ENCODE data around the gene LEKR1. TPM values are rescaled to one million over a fixed set of nuclear protein-coding genes. Genes with fewer than 3 reads are reported as not detected.

Gene LEKR1
- total RNA-seq, 2 experiments from 2014 or later, result 0.16 TPM; not detected in 1

- no TSS peak for BruUV-seq (replicated peaks)
- Histone ChIP-seq H3K4me1 (ENCODE audit: insufficient read depth, low read length, poor library complexity, severe bottlenecking) (peaks cover 21% of the 10 kb centered on the region), H2AFZ (ENCODE audit: low read length) (peak overlapping the region; percentile 82), H3K9me2 (ENCODE audit: insufficient read depth, low read length) (no peaks in the 10 kb centered on the region), H3K4me3 (ENCODE audit: low read depth, low read length, poor library complexity, severe bottlenecking) (peak overlapping the region; percentile 30), H3K9me3 (ENCODE audit: low read length) (no peaks in the 10 kb centered on the region), H4K20me1 (ENCODE audit: insufficient read depth, low read length) (no peaks in the 10 kb centered on the region), H3K27ac (ENCODE audit: low read depth, low read length, poor library complexity, severe bottlenecking) (peak overlapping the region; percentile 60), H3K4me2 (ENCODE audit: low read length) (peak overlapping the region; percentile 70), H3K36me3 (ENCODE audit: insufficient read depth, low read length) (no peaks in the 10 kb centered on the region), H3K79me2 (ENCODE audit: insufficient read depth, low read depth, low read length) (no peaks in the 10 kb centered on the region)
- TF ChIP-seq EZH2phosphoT487 (IDR thresholded peaks at IDR 0.05; ENCODE audit: borderline replicate concordance, low read depth, low read length), result no peak
- TF ChIP-seq CTCF (conservative IDR thresholded peaks at IDR 0.05; ENCODE audit: low read length), result no peak
- DNase-seq (ENCODE audit: low spot score), result peak; percentile 85
- ChIA-PET POLR2A (interaction anchor here (0.7 to 1.7 kb wide), 10 partner anchors 10 to 303 kb away, joined by 3 to 10 read pairs (median 4); no protein-coding TSS in a partner anchor), CTCF (ENCODE audit: unreplicated experiment) (no interaction called here)
- intact Hi-C loops (cut with micrococcal nuclease; ENCODE audit: unreplicated experiment), result loop anchor here (2.0 to 5.0 kb wide), 4 partner anchors 104 to 306 kb away; partner anchors contain the start of gene TIPARP
These were observed 152.4 kb downstream of the LEKR1 start for GRCh38 chr3:156978481-156978961.

- Histone ChIP-seq H3K79me2 (ENCODE audit: insufficient read depth, low read depth, low read length) (no peaks in the 10 kb centered on the region), H3K4me3 (ENCODE audit: low read depth, low read length, poor library complexity, severe bottlenecking) (no peak overlapping the region), H3K9me2 (ENCODE audit: insufficient read depth, low read length) (no peaks in the 10 kb centered on the region), H3K9me3 (ENCODE audit: low read length) (no peaks in the 10 kb centered on the region), H2AFZ (ENCODE audit: low read length) (no peak overlapping the region), H3K4me2 (ENCODE audit: low read length) (no peak overlapping the region), H3K36me3 (ENCODE audit: insufficient read depth, low read length) (no peaks in the 10 kb centered on the region), H3K27ac (ENCODE audit: low read depth, low read length, poor library complexity, severe bottlenecking) (no peak overlapping the region), H4K20me1 (ENCODE audit: insufficient read depth, low read length) (no peaks in the 10 kb centered on the region), H3K4me1 (ENCODE audit: insufficient read depth, low read length, poor library complexity, severe bottlenecking) (peaks cover 21% of the 10 kb centered on the region)
- TF ChIP-seq EZH2phosphoT487 (IDR thresholded peaks at IDR 0.05; ENCODE audit: borderline replicate concordance, low read depth, low read length) (no peak), CTCF (conservative IDR thresholded peaks at IDR 0.05; ENCODE audit: low read length) (no peak)
- intact Hi-C loops (cut with micrococcal nuclease; ENCODE audit: unreplicated experiment), result no loop called here
- no peak for DNase-seq (ENCODE audit: low spot score)
- no TSS peak for BruUV-seq (replicated peaks)
- POLR2A ChIA-PET, result interaction anchor here (0.6 kb wide), 1 partner anchor 445 kb away, joined by 3 read pairs; no protein-coding TSS in a partner anchor
- CTCF ChIA-PET (ENCODE audit: unreplicated experiment), result no interaction called here
These were observed 154.9 kb downstream of the LEKR1 start for GRCh38 chr3:156981005-156981404.

- peaks cover 7% of the 10 kb centered on the region for H3K4me1 ChIP-seq (ENCODE audit: insufficient read depth, low read length, poor library complexity, severe bottlenecking)
- H3K9me2 ChIP-seq (ENCODE audit: insufficient read depth, low read length), result no peaks in the 10 kb centered on the region
- no peak overlapping the region for H3K4me2 ChIP-seq (ENCODE audit: low read length)
- no peaks in the 10 kb centered on the region for H4K20me1 ChIP-seq (ENCODE audit: insufficient read depth, low read length)
- DNase-seq (ENCODE audit: low spot score), result no peak
- ChIA-PET CTCF (ENCODE audit: unreplicated experiment) (no interaction called here), POLR2A (no interaction called here)
- no peaks in the 10 kb centered on the region for H3K9me3 ChIP-seq (ENCODE audit: low read length)
- no peak overlapping the region for H3K4me3 ChIP-seq (ENCODE audit: low read depth, low read length, poor library complexity, severe bottlenecking)
- no peaks in the 10 kb centered on the region for H3K79me2 ChIP-seq (ENCODE audit: insufficient read depth, low read depth, low read length)
- H3K36me3 ChIP-seq (ENCODE audit: insufficient read depth, low read length), result no peaks in the 10 kb centered on the region
- BruUV-seq (replicated peaks), result no TSS peak
- H3K27ac ChIP-seq (ENCODE audit: low read depth, low read length, poor library complexity, severe bottlenecking), result no peak overlapping the region
- no peak overlapping the region for H2AFZ ChIP-seq (ENCODE audit: low read length)
- intact Hi-C loops (cut with micrococcal nuclease; ENCODE audit: unreplicated experiment), result no loop called here
- TF ChIP-seq EZH2phosphoT487 (IDR thresholded peaks at IDR 0.05; ENCODE audit: borderline replicate concordance, low read depth, low read length) (no peak), CTCF (conservative IDR thresholded peaks at IDR 0.05; ENCODE audit: low read length) (0 out of 2 replicates have a peak, but pooled peaks have one; percentile 13)
These were observed 157.4 kb downstream of the LEKR1 start for GRCh38 chr3:156983559-156983958.

Data from OCI-LY7 (cell line).